Right atrium auricular region (tissue), 2 donors: ENCODE measurements around the gene KIF6. TPM values are rescaled to one million over a fixed set of nuclear protein-coding genes. Genes with fewer than 3 reads are reported as not detected.

Experiments used
- DNase-seq: peaks from one replicate; pipeline ENCODE4 v3.0.0-alpha.2; 2019; ENCODE audit warnings: low spot score
- H3K27ac ChIP-seq, 2 donors: fragments of 200-600 bp; sonication (generic); 1 replicate in 1 of 2; 2 replicates in 1 of 2; pipeline ENCODE4 v1.5.1; 2016 to 2019
- H3K27me3 ChIP-seq, 2 donors: fragments of 200-600 bp; sonication (generic); one replicate each; pipeline versions ENCODE4 v1.5.1 to v1.6.0; 2017 to 2019
- H3K36me3 ChIP-seq: fragments of 200-600 bp; sonication (generic); one replicate; pipeline ENCODE4 v1.5.1; 2016
- H3K4me1 ChIP-seq, 2 donors: fragments of 200-600 bp; sonication (generic); one replicate each; pipeline versions ENCODE4 v1.5.1 to v1.6.0; 2017 to 2019
- H3K4me3 ChIP-seq, 2 donors: fragments of 200-600 bp; sonication (generic); 1 replicate in 1 of 2; 2 replicates in 1 of 2; pipeline ENCODE4 v1.5.1; 2017 to 2019; ENCODE audit warnings: mild to moderate bottlenecking in 1 of 2, moderate library complexity in 1 of 2
- H3K9me3 ChIP-seq, 2 donors: fragments of 200-600 bp; sonication (generic); one replicate each; pipeline ENCODE4 v1.5.1; 2019
- total RNA-seq, 2 donors: library from RNA; depleted of rRNA; stranded (reverse); fragments of >200 nt; gene quantifications; one replicate each; pipeline ENCODE4 v1.1.0, GENCODE V29; 2016
- TF ChIP-seq, protein P1 (sequence below), 2 donors: fragments of 200-600 bp; sonication (generic); IDR thresholded peaks; one replicate each; pipeline ENCODE4 v1.5.1; 2019; ENCODE audit warnings: antibody characterized with exemption in 2 of 2

KIF6 gene
- total RNA-seq, 2 donors from 2014 or later, result not detected

DNA sequence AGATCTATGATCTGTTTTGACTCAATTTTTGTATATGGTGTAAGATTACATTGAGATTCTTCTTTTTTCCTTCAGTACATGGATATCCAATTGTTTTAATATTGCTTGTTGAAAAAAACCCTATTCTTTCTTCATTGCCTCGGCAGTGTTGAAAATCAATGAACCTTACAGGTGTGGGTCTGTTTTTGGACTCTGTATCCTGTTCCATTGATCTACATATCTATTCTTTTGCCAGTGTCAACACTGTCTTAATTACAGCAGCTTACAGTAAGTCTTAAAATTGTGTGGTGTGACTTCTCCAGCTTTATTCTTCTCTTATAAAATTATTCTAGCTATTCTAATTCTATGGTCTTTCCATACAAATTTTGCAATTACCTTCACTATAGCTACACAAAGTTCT lies 320.9 kb downstream of the KIF6 start:
- Histone ChIP-seq H3K9me3 (no peaks in the 10 kb centered on the region), H3K4me3 (no peak overlapping the region), H3K4me1 (no peaks in the 10 kb centered on the region), H3K27me3 (no peaks in the 10 kb centered on the region), H3K36me3 (no peaks in the 10 kb centered on the region), H3K27ac (no peak overlapping the region)
- DNase-seq, result no peak
- TF ChIP-seq, protein P1, sequence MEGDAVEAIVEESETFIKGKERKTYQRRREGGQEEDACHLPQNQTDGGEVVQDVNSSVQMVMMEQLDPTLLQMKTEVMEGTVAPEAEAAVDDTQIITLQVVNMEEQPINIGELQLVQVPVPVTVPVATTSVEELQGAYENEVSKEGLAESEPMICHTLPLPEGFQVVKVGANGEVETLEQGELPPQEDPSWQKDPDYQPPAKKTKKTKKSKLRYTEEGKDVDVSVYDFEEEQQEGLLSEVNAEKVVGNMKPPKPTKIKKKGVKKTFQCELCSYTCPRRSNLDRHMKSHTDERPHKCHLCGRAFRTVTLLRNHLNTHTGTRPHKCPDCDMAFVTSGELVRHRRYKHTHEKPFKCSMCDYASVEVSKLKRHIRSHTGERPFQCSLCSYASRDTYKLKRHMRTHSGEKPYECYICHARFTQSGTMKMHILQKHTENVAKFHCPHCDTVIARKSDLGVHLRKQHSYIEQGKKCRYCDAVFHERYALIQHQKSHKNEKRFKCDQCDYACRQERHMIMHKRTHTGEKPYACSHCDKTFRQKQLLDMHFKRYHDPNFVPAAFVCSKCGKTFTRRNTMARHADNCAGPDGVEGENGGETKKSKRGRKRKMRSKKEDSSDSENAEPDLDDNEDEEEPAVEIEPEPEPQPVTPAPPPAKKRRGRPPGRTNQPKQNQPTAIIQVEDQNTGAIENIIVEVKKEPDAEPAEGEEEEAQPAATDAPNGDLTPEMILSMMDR (IDR thresholded peaks at IDR 0.05), result no peak

DNA sequence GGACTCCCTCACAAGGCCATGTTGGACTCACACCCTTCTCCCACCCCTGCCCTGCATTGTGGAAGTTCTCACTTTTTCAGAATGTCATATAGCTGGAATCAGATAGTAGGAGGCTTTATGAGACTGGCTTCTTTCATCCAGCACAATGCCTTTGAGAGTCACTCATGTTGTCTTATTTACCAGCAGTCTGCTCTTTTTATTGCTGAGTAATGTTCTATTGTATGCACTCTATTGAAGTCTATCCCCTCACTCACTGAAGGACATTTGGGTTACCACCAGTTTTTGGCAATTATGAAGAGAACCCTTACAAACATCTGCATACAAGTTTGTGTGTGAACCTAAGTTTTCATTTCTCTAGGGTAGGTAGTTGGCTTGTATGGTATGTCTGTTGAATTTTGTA lies 321.9 kb downstream of the KIF6 start:
- Histone ChIP-seq H3K36me3 (no peaks in the 10 kb centered on the region), H3K4me1 (no peaks in the 10 kb centered on the region), H3K27me3 (no peaks in the 10 kb centered on the region), H3K4me3 (no peak overlapping the region), H3K27ac (no peak overlapping the region), H3K9me3 (no peaks in the 10 kb centered on the region)
- no peak for DNase-seq
- TF ChIP-seq, protein P1 (IDR thresholded peaks at IDR 0.05), result no peak

DNA sequence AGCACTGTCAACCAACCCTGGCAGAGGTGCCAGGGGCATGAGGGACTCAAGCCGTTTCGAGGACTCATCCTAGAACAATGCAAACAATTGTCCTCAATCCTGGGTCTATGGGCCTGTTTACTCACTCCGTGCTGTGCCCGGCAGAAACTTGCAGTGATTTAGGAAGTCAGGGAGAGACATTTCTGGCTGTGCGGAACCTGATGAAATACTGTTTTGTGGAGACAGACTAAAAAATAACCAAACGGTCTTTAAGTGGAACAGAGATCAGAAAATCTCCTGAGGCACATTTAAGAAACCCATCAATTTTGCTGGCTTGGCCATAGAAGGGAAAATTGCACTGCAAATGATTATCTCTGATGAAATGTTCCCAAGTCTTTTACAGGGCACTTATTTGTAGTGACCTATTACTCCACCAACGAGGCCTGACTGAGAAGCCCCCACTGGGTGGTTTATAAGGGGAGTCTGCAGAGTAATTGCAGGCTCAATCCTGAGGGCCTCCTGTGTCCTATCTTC lies 322.9 kb downstream of the KIF6 start:
- TF ChIP-seq, protein P1 (IDR thresholded peaks at IDR 0.05), result no peak
- no peaks in the 10 kb centered on the region for H3K36me3 ChIP-seq
- no peaks in the 10 kb centered on the region for H3K9me3 ChIP-seq
- H3K4me1 ChIP-seq, result no peaks in the 10 kb centered on the region
- H3K4me3 ChIP-seq, result no peak overlapping the region
- no peaks in the 10 kb centered on the region for H3K27me3 ChIP-seq
- no peak overlapping the region for H3K27ac ChIP-seq
- DNase-seq, result no peak

DNA sequence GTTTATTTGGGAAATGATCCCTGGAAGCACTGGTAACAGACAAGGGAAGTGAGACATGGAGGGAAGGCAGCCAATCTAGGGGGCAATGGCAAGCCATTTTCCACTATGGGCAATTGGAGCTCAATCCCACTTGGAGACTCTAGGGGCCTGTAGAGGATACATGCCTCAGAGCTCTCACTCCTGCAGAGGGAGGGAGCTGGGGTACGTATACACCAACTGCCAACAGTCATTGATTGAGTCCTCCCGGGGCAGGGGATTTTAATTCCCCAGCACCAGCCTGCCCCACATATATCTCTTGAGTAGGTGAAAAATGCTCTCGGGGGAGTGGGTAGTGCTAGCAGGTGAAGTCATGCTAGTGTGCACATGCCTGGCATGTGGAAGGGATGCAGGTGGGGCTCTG lies 323.8 kb downstream of the KIF6 start:
- H3K9me3 ChIP-seq, result no peaks in the 10 kb centered on the region
- no peak overlapping the region for H3K4me3 ChIP-seq
- H3K27me3 ChIP-seq, result no peaks in the 10 kb centered on the region
- no peaks in the 10 kb centered on the region for H3K36me3 ChIP-seq
- DNase-seq, result no peak
- no peaks in the 10 kb centered on the region for H3K4me1 ChIP-seq
- TF ChIP-seq, protein P1 (IDR thresholded peaks at IDR 0.05), result no peak
- H3K27ac ChIP-seq, result no peak overlapping the region

DNA sequence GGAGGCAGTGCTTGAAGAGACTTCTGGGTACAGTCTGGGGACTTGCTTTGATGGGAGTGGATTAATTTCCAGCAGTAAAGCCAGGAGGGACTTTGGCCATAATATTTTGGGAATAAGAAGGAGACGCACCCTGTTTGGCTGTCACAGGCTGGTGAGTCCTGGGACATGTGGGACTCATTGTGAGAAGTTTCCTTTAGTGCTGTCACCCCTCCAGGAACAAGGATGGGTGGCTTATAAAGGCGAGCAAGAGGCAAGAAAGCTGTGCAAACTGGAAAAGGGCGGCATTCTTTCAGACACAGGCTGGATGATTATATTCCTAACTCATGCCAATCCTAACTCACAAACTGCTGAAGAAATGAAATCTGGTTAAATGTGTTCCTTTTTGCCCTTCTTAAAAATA lies 325.2 kb downstream of the KIF6 start:
- Histone ChIP-seq H3K27ac (no peak overlapping the region), H3K4me1 (no peaks in the 10 kb centered on the region), H3K4me3 (no peak overlapping the region), H3K36me3 (no peaks in the 10 kb centered on the region), H3K27me3 (no peaks in the 10 kb centered on the region), H3K9me3 (no peaks in the 10 kb centered on the region)
- no peak for DNase-seq
- TF ChIP-seq, protein P1 (IDR thresholded peaks at IDR 0.05), result no peak

DNA sequence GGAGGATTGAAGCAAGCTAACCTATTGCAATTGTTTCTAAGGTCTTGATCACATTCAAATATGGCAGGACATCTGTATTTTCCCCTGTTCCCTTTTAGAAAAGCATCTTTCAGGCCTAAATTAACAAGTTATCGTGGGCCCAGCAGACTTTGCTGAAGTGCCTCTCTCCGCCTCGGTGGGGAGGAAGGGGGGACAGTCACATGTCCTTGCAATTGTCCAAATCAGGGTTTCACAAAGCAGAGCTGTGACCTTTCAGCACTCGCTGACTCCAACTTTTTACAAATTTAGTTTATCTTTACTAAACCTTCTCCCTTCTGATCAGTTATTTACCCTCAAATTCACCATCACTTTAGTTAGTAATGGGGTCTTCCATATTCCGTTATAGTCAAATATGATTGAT lies 328.4 kb downstream of the KIF6 start:
- Histone ChIP-seq H3K9me3 (no peaks in the 10 kb centered on the region), H3K36me3 (no peaks in the 10 kb centered on the region), H3K27me3 (no peaks in the 10 kb centered on the region), H3K4me1 (no peaks in the 10 kb centered on the region), H3K4me3 (no peak overlapping the region), H3K27ac (no peak overlapping the region)
- no peak for DNase-seq
- TF ChIP-seq, protein P1 (IDR thresholded peaks at IDR 0.05), result no peak
